ENCODE data around the gene GJA3.

The GJA3 gene

DNA sequence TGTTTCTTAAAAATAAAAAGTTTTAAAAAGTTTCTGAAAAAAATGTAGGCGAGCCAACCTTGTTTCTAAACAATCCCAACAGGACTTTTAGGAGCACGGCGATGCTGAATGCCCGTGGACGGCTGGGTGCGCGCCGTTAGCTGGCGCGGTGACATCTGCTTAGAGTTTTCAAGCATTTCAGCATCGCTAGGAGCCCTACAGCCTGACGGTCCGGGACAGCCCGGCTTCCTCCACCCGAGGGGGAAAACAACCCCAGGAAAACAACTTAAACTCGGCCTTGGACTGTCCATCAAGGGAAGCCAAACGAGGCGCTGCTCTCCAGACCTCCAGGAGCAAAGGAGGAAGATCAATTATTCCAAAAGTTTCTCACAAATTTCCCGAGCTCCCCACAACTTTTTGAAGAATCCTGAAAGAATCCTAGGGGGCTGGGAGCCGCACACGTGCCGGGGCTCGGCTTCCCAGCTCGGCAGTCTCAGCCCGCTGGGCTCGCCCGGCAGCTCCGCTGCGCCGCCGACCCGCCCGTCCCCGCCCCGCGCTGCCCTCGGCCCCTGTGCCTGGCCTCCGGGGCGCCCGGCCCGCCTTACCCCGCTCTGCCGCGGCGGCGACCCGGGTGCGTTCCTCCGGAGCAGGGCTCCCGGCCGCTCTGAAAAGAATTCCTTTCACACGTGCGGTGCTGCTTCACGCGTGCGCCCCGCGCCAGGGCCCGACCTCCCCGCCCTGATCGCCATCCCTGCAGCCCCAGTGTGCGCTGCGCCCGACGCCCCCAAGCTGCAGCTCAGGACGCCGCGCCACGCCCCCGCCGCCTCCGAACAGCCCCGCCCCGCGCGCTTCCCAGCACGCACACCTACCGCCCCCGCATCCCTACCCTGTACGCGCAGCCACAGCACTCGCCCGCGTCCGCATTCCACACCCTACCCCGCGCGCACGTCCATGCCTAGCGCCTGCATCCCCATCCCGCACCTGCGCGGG lies at the start of gene GJA3:
GJA3 (minus strand) TSS at position 747 of the 969 bp plus-strand sequence. CDS start 17,764 bp downstream, outside the sequence.
- DNase-seq, result peak; percentile 65

DNA sequence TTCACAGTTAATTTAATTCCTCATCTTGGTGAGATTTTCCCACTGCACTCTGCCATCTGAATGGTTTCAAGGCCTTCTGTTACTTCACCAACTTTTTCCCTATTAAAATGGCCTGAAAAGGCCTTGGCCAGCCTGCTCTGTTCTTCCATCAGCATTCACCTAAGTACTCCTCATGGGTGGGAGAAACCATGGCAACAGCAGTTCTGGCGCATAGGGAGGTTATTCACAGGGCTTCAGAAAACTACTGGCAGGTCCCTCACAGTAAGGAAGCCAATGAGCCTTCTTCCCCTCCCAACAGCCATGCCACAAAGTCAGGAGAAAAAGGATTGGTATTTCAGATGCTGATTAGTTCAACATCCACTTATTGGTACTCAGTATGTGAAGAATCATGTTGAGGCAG lies 49.1 kb upstream of the GJA3 start:
- DNase-seq, result no peak

DNA sequence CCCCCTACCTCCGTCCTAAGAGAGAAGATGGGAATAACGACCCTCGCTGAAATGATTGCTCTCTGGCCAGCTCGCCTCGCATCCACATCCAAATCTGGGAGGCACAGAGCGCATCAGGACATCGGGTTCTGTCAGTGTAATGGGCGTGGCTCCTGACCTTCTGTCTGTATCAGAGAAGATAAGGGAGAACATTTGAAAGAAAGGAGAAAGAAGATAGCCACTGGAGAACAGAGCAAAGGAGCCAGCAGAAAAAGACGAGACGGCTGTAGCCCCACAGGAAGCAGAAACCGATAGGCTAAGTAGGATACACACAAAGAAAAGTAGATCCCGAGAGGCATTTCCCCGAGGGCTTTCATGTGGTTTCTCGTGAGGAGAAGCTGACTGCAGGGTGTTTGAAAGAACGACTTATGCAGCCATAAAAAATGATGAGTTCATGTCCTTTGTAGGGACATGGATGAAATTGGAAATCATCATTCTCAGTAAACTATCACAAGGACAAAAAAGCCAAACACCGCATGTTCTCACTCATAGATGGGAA lies 45.9 kb upstream of the GJA3 start:
- DNase-seq, result no peak

DNA sequence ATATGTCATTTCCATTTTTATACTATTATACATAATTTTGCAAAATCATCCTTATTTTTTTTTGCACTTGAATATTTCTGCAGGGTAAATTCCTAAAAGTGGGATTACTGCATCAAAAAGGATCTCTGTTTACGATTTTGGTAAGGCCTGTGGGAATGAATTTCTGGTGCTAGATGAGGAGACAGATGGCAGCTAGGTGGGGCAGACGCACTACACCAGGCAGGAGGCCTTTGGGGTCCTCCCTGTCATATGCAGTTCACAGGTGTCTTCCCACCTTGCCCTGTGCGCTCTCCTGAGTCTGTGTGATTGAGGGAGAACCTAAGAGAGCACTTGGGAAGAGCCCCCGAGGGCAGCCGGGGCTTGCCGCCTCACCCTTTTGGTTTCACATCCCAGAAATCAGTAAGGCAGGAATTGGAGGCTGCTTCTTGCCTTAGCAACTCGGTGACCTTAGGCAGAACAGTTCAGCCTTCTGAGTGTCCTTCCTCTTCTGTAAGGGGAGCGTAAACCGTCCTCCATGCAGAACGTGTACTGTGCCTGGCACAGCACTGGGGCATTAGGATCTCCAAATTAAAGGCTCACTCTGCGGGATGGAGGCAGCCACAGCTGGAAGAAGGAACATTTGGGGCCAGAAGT lies 45.3 kb upstream of the GJA3 start:
- no peak for DNase-seq

DNA sequence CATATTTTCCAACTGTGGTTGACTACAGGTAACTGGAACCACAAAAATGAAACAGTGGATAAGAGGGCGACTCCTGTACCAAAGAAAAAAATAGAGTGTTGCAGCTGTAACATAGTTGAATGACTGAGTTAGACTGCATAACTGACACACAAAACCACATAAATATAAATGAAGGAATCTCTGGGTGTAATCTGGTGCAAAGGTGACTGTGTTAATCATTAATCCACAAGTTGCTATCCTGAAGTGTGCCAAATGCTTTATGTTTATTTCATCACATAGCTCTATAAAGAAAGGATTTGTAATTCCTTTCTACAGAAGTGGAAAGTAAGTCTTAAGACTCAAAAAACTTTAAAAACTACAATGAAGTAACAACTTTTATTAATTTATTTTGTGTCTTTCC lies 37.9 kb upstream of the GJA3 start:
- peak; percentile 56 for DNase-seq

DNA sequence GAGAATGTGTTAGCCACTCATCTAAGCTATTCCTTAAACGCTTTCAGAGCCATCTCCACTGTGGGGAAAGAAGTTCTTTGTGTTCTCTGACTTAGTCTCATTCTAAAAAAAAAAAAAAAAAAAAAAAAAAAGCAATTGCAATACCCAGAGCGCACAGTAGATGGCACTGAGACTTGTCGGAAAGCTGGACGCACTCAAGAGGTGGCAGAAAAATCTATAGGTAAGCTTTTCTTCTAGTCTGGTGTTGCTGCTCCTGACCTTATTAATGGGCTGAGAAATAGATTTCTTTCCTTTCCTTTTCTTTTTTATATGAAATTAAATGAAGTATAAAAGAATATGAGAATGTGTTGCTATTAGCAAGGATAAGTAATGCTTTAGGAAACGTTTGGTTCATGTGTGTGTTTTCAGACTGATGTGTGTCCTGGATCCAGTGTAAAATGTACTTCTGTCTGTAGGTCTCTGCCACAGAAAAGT lies 36.5 kb upstream of the GJA3 start:
- DNase-seq, result peak; percentile 79

DNA sequence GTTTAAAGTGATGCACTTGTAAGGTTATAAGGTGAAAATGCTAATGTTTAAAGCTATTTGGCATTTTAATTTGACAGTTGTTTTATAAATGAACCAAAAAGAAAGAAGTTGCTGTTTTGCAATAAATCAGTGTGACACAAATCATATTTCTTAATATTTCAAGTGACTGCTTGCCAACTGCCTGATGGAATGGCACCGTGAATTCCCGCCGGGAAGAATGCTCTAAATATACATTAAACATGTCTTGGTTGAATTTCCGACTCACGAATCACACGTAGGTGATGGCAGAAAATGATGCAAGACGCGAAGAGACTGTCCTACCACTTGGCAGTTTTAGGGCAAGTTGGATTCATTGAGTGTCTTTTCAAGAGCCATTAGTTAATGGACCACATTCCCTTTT lies 34.9 kb upstream of the GJA3 start:
- no peak for DNase-seq

DNA sequence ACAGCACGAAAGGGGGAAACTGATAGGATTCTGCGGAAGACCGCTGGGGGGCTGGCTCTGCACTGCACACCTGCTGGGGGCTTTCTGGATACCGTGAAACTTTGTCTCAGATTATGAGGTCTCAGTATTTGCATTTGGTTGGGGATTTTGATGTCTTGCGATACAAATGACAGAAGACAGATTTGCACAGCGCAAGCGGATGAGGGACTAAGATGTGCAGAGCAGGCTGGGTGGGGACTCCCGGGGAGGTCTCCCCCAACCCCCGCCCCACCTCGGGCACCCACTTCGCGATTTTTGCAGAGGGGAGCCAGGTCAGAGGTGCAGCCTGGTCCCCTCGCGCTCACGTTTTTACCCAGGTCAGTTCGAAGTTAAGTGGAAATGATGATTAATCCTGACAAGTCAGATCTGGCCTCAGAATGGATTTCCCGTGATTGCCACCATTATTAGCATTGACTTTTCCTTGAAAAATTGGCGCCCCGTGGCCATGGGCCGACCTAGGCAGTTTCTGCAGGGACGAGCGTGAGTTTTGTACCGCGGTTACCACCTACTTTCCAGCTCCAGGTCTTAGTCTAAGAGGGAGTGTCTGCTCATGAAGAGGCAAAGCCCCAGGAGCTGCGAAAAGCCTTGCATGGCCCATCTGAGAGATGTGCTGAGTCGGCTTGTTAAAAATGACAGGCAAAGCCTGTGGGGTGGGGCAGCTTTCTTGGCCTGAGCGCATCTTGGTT lies 33.2 kb upstream of the GJA3 start:
- no peak for DNase-seq

DNA sequence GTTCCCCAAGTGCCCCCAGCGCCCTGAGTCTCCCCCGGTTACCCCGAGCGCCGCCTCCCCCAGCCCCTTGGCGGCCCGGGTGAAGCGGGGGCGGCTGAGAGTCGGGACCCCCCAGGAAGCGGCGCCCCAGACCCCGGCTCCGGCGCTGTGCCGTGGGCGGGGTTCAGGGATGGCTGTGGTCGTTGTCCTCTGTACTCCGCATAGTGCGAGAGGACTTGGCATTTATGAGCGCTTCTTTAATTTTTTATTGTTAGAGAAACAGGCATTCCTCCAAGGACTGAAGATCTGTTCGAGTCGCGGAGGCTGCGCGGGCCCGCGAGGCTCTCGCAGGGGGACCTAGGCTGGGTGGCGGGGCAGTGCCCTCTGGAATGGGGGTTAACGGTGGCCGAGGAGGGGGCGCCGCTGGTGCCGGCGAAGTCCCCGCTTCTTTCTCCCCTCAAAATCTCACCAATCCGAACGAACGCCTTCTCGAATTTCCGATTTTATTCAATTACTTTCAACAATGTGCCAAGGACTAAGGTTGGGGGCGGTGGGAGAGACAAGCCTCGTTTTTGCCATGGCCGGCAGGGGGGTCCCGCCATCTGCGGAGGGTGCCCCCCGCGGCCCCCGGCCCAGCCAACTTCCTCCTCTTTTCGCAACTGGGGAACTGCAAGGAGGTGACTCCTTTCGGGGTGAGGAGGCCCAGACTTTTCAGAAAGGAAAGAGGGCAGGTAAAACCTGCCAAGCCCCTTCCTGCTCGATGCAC lies 32.5 kb upstream of the GJA3 start:
- peak; percentile 45 for DNase-seq

DNA sequence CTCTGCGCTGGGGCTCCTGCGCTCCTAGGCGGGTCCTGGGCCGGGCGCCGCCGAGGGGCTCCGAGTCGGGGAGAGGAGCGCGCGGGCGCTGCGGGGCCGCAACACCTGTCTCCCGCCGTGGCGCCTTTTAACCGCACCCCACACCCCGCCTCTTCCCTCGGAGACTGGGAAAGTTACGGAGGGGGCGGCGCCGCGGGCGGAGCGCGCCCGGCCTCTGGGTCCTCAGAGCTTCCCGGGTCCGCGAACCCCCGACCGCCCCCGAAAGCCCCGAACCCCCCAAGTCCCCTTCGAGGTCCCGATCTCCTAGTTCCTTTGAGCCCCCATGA lies 31.9 kb upstream of the GJA3 start, which contains the start of gene GJB2:
GJB2 (minus strand) TSS at position 103 of the 326 bp plus-strand sequence. CDS start 3,357 bp downstream, outside the sequence.
- DNase-seq, result peak; percentile 61

DNA sequence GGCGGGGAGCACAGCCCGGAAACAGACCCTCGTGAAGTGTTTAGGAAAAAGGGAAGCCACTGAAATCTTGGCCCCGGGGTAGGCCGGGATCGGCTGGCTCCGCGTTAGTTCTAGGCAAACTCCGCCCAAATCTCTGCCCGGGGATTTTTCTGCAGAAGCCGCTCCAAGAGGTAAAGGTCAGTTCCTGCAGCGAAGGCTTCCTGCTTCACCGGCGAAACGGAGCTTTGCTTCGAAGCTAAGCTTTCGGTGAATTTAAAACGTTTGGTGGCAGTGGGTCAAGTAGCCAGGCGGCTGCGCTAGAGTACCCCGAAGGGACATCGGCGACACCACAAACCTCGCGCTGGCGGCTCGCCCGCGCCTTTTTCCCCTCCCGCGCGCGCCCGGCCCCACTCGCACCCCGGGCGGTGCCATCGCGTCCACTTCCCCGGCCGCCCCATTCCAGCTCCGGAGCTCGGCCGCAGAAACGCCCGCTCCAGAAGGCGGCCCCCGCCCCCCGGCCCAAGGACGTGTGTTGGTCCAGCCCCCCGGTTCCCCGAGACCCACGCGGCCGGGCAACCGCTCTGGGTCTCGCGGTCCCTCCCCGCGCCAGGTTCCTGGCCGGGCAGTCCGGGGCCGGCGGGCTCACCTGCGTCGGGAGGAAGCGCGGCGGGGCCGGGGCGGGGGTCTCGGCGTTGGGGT lies 31.4 kb upstream of the GJA3 start:
- peak; percentile 69 for DNase-seq

DNA sequence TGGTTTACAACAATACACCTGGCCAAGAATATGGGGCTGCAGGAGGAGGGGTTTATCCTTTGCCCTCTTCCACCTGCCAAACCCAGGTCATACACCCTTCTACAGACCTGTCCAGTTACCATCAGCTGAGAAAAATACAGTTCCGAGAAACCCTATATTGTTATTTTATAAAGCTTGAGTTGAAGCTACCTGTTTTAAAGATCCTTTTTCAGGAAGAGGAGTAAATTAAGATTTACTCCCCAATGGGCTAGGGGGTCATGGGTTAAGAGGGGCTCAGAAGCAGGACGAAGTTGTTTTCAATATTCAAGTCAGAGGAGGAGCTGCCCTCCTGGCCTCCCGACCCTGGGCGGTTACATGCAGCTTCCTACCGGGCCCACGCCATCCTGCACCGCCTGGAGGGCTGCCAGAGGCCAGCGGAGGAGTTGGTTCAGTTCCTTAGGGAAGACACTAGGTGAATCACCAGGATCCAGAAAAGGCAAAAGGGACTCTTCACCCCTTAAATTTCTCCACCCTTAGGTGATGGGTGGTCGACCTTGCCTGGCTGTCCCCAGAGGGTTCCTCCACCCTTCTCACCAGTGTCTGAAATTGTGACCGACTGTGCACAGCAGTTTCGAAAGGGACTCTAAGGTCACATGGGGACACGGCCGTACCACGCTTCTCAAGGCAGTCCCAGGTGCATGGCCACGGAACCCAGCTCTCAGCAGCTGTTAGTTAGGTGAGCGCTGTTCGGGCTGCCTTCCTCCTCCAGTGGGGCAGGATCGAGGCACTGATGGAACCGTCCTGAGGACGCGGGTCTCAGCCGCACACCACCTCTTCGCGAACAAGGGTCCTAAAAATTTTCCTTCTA lies 30.7 kb upstream of the GJA3 start:
- DNase-seq, result peak; percentile 48

DNA sequence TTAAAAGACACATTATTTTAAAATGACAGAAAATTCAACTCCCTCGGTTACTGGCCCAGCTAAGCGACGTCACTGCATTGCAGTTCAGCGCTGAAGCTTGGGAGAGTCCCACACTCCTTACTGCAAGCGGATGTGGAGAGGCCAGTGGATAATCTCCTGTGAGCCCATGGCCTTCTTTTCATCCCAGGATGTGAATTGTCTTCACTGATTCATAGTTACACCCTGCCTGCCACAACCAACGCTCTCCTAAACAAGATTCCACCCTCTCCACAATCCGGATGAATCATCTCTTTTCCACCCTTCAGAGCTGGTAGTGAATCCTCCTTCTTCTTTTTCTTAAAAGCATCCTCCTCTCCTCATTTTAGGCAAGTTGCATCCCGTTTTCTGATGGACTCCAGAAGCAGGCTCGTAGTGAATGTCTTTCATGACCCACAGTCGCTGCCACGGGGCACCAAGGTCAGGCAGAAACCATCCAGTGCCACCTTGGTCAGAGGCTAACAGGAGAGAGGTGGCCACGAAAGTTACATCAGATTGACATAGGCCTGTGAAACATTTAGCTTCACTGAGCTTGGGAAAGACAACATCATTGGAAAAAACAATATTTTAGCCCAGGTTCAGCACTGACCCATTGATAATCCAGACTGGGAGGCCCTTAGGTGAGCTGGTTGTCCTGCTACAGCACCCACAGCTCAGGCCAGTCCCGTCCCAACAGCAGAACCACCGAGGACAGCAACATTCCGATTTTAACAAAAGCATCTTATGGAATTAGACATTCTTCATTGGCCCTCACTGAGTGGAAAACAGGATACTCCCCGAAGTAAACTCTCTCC lies 29.8 kb upstream of the GJA3 start:
- no peak for DNase-seq

DNA sequence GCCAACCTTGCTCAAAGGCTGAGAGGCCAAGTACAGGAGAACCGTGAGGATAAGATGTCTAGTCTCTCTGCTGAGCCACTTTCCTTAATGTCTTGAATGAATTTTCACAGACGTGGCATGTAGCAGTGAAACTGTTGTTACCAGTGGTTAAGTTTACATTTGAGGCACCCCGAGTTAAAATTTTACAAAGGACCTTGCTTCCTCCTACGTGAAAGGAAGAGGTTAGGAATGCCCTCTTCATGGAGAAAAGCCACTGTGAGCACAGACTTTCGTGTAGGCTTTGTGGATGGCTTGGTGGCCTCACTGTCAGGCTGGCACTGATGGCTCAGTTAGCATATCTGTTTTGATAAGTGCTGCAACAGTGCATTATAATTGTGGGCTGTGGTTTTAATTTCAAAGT lies 29.2 kb upstream of the GJA3 start:
- no peak for DNase-seq

DNA sequence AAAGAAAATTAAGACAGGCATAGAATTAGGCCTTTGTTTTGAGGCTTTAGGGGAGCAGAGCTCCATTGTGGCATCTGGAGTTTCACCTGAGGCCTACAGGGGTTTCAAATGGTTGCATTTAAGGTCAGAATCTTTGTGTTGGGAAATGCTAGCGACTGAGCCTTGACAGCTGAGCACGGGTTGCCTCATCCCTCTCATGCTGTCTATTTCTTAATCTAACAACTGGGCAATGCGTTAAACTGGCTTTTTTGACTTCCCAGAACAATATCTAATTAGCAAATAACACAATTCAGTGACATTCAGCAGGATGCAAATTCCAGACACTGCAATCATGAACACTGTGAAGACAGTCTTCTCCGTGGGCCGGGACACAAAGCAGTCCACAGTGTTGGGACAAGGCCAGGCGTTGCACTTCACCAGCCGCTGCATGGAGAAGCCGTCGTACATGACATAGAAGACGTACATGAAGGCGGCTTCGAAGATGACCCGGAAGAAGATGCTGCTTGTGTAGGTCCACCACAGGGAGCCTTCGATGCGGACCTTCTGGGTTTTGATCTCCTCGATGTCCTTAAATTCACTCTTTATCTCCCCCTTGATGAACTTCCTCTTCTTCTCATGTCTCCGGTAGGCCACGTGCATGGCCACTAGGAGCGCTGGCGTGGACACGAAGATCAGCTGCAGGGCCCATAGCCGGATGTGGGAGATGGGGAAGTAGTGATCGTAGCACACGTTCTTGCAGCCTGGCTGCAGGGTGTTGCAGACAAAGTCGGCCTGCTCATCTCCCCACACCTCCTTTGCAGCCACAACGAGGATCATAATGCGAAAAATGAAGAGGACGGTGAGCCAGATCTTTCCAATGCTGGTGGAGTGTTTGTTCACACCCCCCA lies 28.1 kb upstream of the GJA3 start:
- DNase-seq, result no peak

DNA sequence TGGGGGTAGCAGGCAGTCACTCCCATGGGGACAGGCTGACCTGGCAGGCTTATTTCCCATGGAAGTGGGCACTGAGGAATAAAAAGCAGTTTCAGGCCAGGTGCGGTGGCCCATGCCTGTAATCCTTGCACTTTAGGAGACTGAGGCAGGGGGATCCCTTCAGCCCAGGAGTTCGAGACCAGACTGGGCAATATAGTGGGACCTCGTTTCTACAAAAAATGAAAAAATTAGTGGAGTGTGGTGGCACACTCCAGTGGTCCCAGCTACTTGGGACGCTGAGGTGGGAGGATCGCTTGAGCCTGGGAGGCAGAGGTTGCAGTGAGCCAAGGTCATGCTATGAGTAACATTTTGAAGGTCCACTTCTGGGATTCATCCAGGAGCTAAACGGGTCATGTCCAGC lies 25.9 kb upstream of the GJA3 start:
- no peak for DNase-seq

DNA sequence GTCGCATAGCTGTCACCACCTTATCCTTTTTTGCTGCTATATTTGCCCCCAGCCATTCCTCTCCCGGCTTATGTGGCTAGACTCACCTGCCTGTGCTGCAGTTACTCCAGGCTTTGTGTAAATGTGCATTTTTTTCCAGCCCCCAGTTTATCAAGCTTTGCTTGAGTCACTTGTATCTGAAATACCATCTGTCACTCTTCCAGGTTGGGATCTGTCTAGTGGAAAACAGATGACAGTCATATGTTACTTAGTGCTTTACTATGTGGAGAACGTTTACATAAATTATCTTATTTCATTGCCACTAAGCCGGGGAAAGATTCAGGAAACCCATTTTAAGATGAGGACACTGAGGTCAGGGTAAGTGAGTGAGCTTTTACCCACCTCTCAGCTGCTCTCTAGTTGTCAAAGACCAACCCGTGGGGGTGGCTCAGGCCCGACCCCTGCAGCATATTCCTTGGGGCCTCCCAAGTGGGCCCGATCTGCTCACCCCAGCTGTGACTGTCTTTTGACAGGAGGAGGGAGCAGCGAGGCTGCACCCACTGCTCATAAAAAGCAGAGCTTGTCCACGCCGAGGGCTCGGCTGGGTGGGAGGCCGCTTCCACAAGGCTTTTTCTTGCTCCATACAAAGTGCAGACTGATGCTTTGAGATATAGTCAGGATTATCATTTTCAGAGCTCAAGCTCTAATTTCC lies 24.7 kb upstream of the GJA3 start:
- no peak for DNase-seq

DNA sequence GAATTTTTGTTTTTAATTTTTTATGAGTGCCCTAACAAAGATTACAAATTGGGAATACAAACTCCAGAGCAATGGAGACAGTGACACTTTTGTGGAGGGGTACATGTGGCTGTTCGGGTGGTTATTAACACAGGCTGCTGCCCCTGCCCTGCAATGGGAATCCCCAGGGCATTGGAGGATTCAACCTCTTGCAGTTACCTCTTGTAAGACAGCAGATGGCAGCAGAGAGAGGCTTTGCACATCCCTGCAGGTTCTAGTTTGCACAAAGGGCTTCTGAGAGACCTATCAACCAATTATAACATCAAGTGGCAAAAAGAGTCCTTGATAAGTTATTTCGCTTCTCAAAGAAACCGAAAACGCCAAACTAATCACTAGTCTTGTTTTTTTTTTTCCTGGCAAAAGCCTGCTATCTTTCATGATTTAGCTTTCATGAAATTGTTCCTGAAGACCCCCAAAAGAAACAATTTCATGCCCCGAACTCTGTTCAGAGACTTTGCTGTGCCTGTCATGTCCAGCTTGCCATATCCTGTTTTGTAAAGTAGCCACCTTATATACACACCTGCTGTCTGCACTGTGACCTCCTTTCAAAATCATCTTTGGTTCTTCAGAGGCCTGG lies 21.5 kb upstream of the GJA3 start:
- peak; percentile 88 for DNase-seq
